Measurements from ENCODE around the gene OPRM1.

The OPRM1 gene

GRCh38 chr6:154206141-154206540 is 167.1 kb downstream of the OPRM1 start:
- DNase-seq (ENCODE audit: low read depth in 2 of 2) = no peak

- no peak for DNase-seq (ENCODE audit: low read depth in 2 of 2)
Measured at GRCh38 chr6:154206996-154207395, 168.0 kb downstream of the OPRM1 start.

DNA sequence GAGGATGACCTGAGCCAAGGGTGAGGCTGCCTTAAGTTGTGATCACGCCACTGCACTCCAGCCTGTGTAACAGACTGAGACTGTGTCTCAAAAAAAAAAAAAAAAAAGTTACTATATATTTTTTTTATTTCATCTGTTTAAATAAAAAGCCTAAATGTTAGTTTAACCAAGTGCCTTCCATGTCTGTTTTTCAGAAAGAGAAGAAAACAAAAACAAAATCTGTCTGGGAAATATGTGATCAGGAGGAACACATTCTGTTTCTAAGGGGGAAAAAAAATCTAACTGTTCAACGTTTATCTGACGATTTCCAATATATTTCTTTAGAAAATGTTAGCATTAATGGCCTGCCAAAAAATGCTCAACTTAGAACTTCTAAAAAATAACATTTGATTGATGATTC is 170.5 kb downstream of the OPRM1 start:
- no peak for DNase-seq (ENCODE audit: low read depth in 2 of 2)

GRCh38 chr6:154210678-154211077 is 171.6 kb downstream of the OPRM1 start:
- no peak for DNase-seq (ENCODE audit: low read depth in 2 of 2)

GRCh38 chr6:154213782-154214181 is 174.7 kb downstream of the OPRM1 start:
- no peak for DNase-seq (ENCODE audit: low read depth in 2 of 2)

DNA sequence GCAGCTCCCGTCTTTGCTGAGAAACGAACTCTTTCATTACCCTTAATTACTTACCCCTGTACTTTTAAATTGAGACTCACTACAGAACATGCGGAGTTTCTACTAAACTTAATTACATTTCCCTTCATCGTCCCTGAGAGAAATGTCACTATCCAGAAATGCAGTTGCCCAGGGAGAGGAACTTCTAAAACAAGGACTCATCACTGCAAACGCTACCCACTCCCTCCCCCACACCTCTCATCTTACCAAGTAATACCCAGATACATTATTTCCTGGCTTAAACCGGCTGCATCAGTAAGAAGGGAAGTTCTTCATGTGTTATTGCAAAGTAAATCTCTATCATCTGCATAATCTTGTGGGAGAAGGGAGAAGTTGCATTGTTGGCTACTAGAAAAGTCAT is 179.3 kb downstream of the OPRM1 start:
- DNase-seq (ENCODE audit: low read depth in 2 of 2) = no peak

DNA sequence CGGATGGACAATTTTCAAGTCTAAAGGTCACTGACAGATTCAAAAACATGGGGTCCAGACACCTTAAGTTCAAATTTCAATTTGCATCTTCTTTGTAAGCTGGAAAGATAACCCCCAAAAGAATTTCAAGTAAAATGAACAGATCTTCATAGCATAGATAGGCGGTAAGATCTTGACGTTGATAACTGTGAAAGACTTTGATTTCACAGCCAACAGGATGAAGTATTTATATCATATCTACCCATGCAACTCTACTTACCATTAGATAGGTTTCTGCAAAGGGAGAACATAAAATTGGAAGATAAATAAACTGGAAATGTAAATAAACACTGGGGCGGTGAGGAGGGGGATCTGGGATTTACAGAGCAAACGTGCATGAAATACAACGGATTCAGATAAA is 179.7 kb downstream of the OPRM1 start:
- no peak for DNase-seq (ENCODE audit: low read depth in 2 of 2)

DNA sequence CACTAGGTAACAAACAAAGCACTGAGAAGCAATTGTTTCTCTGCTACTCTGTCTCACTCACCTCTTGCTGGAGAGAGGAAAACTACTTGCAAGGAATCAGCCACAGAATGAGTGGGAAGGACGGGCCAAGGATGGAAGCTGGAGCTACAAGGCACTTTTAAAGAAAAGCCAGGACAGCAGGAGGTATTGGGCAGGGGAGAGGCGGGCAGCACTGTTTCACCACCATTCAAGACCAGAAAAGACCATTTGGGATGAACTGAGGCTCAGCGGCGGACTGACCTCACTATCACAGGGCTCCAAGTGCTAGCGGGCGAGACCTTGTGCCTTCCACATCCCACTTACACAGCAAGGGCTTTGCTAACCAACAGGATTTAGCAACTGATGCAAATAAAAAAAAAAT is 180.2 kb downstream of the OPRM1 start:
- DNase-seq (ENCODE audit: low read depth in 2 of 2) = no peak

DNA sequence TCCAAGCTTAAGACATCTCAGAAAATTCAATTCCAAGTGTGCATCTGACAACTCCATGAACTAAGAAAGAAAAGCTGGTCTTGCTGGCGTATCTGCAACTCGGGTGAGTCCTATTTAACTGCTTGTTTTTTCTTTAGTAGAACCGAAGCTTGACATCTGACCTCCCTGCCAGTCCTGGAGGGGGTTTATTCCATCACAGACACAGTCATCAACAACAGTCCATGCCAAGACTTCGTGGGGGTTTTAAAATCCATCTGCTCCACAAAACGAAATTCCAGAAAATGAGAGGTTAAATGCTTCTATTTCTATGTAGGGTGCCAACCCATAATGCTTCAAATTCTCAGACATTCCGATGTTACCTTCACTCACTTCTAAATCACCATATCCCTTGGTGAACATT is 183.7 kb downstream of the OPRM1 start:
- DNase-seq (ENCODE audit: low read depth in 2 of 2) = no peak

DNA sequence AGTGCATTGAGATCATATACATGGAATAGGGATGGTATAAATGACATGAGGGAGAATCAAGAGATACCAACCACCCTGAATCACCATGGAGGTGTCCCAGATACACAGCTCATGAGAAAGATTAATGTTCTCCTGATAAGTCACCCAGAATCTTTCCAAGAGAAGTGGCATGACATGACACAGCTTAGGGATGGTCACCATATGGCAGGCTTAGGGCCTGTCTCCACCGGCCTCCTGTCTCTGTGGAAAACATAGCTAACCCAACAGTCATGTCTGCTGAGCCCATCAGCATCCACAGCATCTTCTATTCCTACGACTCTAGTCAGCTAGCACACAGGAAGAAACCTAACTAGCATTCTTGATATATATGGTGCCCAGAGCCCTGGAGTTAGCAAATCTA is 184.3 kb downstream of the OPRM1 start:
- DNase-seq (ENCODE audit: low read depth in 2 of 2) = no peak

DNA sequence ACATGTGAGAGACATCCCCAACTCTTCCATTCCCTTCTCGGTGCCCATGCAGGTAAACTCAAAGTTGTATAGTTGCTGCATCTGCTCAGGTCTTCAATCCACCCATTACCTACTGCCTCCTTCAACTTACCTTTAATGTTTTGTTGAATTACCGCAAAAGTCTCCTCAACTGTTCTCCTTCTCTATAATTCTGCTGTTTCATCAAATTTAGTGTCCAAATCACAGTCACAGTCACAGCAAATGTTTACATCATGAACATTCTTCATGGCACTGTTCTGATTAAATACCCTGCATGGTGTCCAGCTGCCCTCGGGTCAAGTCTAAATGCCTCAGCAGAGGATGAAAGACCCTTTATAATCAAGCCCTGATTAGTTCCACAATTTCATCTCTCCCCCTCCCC is 187.4 kb downstream of the OPRM1 start:
- no peak for DNase-seq (ENCODE audit: low read depth in 2 of 2)

GRCh38 chr6:154227862-154228520 is 189.0 kb downstream of the OPRM1 start:
- DNase-seq (ENCODE audit: low read depth in 2 of 2) = no peak

- DNase-seq (ENCODE audit: low read depth in 2 of 2) = no peak
Measured at GRCh38 chr6:154228521-154228905, 189.5 kb downstream of the OPRM1 start.

- peak in 1 of 2 donors; percentile 30 for DNase-seq (ENCODE audit: low read depth in 2 of 2)
Measured at GRCh38 chr6:154229786-154230185, 190.7 kb downstream of the OPRM1 start.

- DNase-seq (ENCODE audit: low read depth in 2 of 2) = no peak
Measured at GRCh38 chr6:154230393-154230792, 191.4 kb downstream of the OPRM1 start.

DNA sequence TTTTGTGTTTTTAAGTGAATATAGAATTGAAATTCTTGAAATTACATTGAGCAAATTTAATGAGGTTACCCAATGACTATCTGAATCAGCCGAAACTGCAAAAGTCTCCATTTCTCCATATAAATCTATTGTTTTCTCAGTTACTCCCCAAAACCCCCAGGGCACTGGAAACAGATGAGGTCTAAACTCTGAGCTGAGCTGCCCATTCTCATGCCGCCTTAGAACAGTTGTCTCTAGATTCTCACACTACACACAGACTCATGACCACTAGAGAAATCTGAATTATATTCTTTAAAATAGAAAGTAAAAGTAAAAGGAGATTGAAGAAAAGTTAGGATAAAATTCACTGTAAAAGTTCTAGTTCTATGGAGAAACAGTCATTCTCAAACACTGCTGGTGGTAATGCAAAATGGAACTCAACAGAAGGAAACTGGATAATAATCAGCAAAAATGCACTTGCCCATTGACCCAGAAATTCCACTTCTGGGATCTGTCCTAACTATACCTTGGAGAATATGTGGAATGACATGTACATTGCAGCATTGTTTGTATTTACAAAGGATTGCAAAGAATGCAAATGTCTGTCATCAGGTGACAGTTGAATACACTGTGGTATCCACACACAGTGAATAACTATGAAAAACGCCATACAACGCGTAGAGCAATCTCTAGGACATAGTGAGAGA is 192.0 kb downstream of the OPRM1 start:
- DNase-seq (ENCODE audit: low read depth in 2 of 2) = no peak

DNA sequence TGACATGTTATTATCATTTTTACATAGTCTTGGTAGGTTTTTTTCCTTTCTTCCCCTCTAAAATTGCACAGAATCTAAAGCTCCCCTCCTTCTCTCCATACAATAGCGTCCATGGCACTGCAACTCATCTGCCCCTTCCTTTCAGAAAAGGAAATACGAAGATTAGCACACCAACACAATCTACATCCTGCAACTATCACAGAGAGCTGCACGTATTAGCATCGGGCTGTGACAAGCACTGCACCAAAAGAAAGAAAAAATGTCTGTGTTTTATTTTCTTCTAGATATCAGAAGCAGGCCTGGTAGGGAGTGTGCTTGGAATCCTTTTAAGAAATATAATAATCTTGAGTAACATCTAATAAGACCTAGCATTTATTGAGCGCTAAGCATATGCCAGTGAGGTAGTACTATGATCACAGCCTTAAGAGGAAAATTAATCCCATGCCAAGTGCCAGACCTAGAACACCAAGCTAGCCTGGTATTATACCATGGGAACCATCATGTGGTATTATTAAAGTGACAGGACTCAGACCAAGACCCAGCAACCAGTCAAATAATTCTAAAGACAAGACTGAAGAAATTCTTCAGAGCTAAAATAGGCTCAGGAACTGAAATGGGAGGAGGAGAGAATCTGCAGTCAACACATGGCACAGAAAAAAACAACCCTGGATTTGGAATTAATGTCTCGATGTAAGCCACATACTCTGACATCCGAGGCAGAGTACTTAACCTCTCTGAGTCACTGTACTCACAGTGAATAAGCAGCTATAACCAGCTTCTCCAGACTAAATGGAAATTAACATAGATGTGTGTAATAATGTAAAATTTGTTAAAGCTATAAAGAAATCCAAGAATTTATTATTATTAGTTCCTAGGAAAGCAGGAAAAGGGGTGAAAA is 193.2 kb downstream of the OPRM1 start:
- no peak for DNase-seq (ENCODE audit: low read depth in 2 of 2)

GRCh38 chr6:154233383-154233782 is 194.3 kb downstream of the OPRM1 start:
- DNase-seq (ENCODE audit: low read depth in 2 of 2) = no peak

GRCh38 chr6:154234019-154234772 is 195.2 kb downstream of the OPRM1 start:
- no peak for DNase-seq (ENCODE audit: low read depth in 2 of 2)

GRCh38 chr6:154236646-154237301 is 197.7 kb downstream of the OPRM1 start:
- DNase-seq (ENCODE audit: low read depth in 2 of 2) = no peak

DNA sequence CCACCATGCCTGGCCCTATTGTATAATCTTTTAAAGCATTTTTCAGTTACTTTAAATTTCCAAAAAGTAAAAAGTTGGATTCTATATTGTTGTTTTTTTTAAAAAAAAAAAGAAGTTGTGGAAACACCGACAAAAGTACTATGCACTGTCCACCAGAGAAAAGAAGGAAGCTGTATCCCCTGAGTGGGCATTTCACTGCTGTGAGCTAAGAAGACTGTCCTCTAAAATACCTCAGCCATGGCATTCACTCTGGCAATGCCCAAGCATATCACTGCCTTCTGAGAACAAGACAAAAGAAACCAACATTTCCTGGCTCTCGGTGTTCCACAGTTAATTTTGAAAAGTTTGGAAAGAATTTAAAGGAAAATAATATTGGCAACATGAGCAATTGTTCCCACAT is 199.8 kb downstream of the OPRM1 start:
- DNase-seq (ENCODE audit: low read depth in 2 of 2) = no peak
